Measurements from ENCODE around the gene RPL37A.

RPL37A gene

DNA sequence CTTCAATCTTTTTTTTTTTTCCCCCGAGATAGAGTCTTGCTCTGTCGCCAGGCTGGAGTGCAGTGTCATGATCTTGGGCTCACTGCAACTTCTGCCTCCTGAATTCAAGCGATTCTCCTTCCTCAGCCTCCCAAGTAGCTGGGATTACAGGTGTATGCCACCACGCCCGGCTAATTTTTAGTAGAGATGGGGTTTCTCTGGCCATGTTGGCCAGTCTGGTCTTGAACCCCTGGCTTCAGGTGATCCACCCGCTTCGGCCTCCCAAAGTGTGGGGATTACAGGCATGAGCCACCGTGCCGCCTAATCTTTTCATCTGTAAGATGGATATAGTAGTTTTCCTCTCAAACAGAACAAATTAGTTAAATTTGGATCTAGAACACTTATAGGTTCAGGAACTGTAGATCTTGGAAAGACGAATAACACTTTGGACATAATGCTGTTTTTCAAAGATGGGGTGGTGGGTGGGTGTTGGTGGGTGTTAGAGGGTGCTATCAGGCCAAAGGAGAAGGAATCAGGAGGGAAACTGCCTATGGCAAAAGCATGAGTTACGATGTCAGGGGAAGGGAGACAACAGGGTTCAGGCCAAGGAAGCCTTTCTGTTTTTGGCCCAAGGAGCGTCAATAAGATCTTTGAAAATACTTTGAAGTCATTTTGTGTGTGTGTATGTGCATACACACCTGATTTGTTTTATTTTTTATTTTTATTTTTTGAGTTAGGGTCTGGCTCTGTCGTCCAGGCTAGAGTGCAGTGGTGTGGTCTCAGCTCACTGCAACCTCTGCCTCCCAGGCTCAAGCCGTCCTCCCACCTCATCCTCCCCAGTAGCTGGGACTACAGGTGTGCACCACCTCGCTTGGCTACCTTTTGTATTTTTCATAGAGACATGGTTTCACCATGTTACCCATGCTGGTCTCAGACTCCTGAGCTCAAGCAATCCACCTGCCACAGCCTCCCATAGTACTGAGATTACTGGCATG, 6.8 kb downstream of the RPL37A start:
- TF ChIP-seq, protein P1, sequence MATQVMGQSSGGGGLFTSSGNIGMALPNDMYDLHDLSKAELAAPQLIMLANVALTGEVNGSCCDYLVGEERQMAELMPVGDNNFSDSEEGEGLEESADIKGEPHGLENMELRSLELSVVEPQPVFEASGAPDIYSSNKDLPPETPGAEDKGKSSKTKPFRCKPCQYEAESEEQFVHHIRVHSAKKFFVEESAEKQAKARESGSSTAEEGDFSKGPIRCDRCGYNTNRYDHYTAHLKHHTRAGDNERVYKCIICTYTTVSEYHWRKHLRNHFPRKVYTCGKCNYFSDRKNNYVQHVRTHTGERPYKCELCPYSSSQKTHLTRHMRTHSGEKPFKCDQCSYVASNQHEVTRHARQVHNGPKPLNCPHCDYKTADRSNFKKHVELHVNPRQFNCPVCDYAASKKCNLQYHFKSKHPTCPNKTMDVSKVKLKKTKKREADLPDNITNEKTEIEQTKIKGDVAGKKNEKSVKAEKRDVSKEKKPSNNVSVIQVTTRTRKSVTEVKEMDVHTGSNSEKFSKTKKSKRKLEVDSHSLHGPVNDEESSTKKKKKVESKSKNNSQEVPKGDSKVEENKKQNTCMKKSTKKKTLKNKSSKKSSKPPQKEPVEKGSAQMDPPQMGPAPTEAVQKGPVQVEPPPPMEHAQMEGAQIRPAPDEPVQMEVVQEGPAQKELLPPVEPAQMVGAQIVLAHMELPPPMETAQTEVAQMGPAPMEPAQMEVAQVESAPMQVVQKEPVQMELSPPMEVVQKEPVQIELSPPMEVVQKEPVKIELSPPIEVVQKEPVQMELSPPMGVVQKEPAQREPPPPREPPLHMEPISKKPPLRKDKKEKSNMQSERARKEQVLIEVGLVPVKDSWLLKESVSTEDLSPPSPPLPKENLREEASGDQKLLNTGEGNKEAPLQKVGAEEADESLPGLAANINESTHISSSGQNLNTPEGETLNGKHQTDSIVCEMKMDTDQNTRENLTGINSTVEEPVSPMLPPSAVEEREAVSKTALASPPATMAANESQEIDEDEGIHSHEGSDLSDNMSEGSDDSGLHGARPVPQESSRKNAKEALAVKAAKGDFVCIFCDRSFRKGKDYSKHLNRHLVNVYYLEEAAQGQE (IDR thresholded peaks at IDR 0.05; ENCODE audit: low read depth), result no peak
- TF ChIP-seq TAF1 (IDR thresholded peaks at IDR 0.05; ENCODE audit: low read depth) (no peak), EP300 (IDR thresholded peaks at IDR 0.05; ENCODE audit: borderline replicate concordance) (no peak), CEBPB (IDR thresholded peaks at IDR 0.05) (no peak), TCF12 (IDR thresholded peaks at IDR 0.05; ENCODE audit: low read depth) (no peak), NFIC (IDR thresholded peaks at IDR 0.05) (no peak), RAD21 (IDR thresholded peaks at IDR 0.05; ENCODE audit: low read depth) (no peak), TEAD4 (IDR thresholded peaks at IDR 0.05) (no peak), CREB1 (IDR thresholded peaks at IDR 0.05; ENCODE audit: low read depth) (no peak), EGR1 (IDR thresholded peaks at IDR 0.05) (no peak), FOXM1 (IDR thresholded peaks at IDR 0.05; ENCODE audit: borderline replicate concordance, low read depth) (no peak), ZBTB7A (IDR thresholded peaks at IDR 0.05; ENCODE audit: low read depth) (no peak), YY1 (IDR thresholded peaks at IDR 0.05; ENCODE audit: low read depth) (no peak)
- TF ChIP-seq, protein P2, sequence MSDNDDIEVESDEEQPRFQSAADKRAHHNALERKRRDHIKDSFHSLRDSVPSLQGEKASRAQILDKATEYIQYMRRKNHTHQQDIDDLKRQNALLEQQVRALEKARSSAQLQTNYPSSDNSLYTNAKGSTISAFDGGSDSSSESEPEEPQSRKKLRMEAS (IDR thresholded peaks at IDR 0.05), result no peak
- TF ChIP-seq, protein P3, sequence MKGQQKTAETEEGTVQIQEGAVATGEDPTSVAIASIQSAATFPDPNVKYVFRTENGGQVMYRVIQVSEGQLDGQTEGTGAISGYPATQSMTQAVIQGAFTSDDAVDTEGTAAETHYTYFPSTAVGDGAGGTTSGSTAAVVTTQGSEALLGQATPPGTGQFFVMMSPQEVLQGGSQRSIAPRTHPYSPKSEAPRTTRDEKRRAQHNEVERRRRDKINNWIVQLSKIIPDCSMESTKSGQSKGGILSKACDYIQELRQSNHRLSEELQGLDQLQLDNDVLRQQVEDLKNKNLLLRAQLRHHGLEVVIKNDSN (IDR thresholded peaks at IDR 0.05), result no peak

DNA sequence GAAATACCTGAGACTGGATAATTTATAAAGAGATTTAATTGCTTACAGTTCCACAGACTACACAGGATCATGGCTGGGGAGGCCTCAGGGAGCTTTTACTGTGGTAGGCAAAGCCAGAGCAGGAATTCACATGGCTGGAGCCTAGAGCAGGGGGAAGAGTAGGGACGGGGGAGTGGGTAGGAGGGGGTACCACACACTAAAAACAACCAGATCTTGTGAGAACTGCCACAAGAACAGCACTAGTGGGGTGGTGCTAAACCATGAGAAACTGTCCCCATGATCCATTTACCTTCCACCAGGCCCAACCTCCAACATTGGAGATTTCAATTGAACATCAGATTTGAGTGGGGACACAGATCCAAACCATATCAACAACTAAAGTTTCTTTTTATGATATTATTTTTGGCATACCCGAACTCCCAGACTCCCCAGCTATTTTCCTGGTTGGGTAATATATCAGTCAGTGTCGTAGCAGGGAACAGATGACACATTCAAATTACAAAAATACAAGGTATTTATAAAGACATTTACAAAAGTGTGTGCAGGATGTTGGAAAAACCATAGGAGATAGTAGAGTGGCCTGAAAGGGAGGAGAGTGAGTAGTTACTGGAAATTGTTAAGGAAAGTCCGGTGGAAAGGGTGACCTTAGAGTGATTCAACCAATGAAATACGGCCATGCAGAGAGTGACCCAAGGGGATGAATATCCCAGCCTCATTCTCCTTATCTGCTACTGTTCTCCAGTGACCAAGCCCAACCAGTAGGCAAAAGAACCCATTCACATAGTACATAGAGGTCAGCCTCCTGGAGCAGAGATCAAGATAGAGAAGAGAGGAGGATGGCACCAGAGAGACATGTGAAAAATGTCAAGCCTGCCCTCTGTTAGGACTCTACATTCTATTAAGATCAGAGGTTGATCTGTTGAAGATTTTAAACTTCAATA, 8.8 kb downstream of the RPL37A start:
- TF ChIP-seq, protein P2 (IDR thresholded peaks at IDR 0.05), result no peak

DNA sequence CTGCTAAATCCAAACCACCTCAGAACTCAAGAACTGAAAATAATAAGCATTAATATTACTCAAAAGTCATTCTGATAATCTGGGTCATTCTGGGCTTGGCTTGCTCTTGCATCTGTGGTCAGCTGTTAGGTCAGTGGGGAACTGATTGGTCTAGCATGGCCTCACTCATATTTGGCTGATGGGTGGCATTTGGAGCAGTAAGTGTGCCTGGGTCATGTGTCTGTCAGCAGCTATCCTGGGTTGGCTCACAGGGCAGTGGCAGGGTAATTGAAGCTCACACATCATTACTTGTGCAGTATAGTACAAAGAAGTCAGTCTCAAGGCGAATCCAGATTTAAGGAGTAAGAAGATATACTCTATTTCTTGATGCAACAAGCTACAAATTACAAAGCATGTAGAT, 9.6 kb downstream of the RPL37A start:
- no peak for TF ChIP-seq TEAD4 (IDR thresholded peaks at IDR 0.05)
- TF ChIP-seq, protein P3 (IDR thresholded peaks at IDR 0.05), result no peak
- TF ChIP-seq, protein P1 (IDR thresholded peaks at IDR 0.05; ENCODE audit: low read depth), result no peak
- no peak for TF ChIP-seq NFIC (IDR thresholded peaks at IDR 0.05)
- TF ChIP-seq EGR1 (IDR thresholded peaks at IDR 0.05), result no peak
- TF ChIP-seq EP300 (IDR thresholded peaks at IDR 0.05; ENCODE audit: borderline replicate concordance), result no peak
- no peak for TF ChIP-seq ZBTB7A (IDR thresholded peaks at IDR 0.05; ENCODE audit: low read depth)
- TF ChIP-seq CREB1 (IDR thresholded peaks at IDR 0.05; ENCODE audit: low read depth), result no peak
- TF ChIP-seq TAF1 (IDR thresholded peaks at IDR 0.05; ENCODE audit: low read depth), result no peak
- TF ChIP-seq YY1 (IDR thresholded peaks at IDR 0.05; ENCODE audit: low read depth), result no peak
- TF ChIP-seq FOXM1 (IDR thresholded peaks at IDR 0.05; ENCODE audit: borderline replicate concordance, low read depth), result no peak
- TF ChIP-seq RAD21 (IDR thresholded peaks at IDR 0.05; ENCODE audit: low read depth), result no peak
- no peak for TF ChIP-seq CEBPB (IDR thresholded peaks at IDR 0.05)
- TF ChIP-seq TCF12 (IDR thresholded peaks at IDR 0.05; ENCODE audit: low read depth), result no peak
- TF ChIP-seq, protein P2 (IDR thresholded peaks at IDR 0.05), result no peak

DNA sequence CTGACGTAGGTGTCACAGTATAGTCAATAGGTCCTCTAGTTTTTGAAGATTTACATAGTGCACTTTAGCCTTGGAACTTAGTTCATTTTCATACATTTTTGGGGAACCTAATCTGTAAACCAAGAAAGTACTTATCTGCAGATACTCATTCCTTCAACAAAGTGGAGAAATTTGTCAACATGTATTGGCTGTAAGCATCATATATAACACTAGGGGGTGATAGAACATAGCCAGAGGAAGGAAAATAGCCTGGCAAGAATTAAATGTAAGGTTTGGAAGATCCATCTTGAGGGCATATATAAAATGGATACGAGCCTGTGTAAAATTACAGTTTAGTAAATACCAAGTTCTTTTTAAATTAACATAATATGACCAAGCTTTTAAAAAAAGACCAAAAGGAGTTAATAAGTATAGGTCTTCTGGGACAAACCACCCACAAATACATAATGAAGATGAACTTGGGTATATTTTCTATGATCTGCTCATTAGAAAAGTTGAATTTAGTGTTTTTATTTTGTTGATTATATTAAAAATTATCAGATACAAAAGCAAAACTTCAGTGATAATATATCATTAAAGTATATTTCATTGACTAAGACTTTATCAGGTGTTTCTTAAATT, 18.2 kb downstream of the RPL37A start:
- TF ChIP-seq ZBTB7A (IDR thresholded peaks at IDR 0.05; ENCODE audit: low read depth) (no peak), RAD21 (IDR thresholded peaks at IDR 0.05; ENCODE audit: low read depth) (peak; percentile 91), YY1 (IDR thresholded peaks at IDR 0.05; ENCODE audit: low read depth) (no peak)
- TF ChIP-seq, protein P3 (IDR thresholded peaks at IDR 0.05), result no peak

Data from Ishikawa (cell line).